HG02798 (cell line): ENCODE data around the gene HERC5.
A peak's percentile ranks its signal among the peaks of the same experiment; 100 is the strongest.
"Not testable (repeated sequence)": the region's sequence is repeated elsewhere in the genome, so short reads cannot be mapped to it uniquely, and the experiment has no call there.

Source experiments
- ATAC-seq: cut with Tn5 transposase; IDR thresholded peaks from one replicate; pipeline ENCODE4 v1.9.1; 2021; ENCODE audit warnings: mild to moderate bottlenecking; ENCODE audit not compliant: unreplicated experiment, poor library complexity

HERC5 gene

GRCh38 chr4:88456670-88457306 lies at the start of gene HERC5:
Gene HERC5, plus strand, starts transcription at chr4:88457119. Its CDS starts 151 bp downstream, at chr4:88457270.
- ATAC-seq = peak; percentile 95

DNA sequence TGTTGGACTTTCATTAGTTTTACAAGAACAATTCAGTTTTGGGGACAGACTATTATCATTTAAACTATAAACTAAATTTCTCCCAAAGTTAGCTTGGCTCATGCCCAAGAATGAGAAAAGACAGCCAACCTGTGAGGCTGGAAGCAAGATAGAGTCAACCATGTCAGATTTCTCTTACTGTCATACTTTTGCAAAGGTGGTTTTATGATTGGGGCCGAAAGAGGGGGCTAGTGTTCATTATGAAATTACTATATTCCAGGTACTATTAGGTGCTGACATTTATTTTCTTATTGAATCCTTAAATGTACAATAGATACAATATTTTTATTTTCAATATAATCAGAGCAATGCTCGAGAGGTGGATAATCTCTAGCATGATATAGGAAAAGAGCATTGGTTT lies 47.7 kb upstream of the HERC5 start:
- no peak for ATAC-seq

DNA sequence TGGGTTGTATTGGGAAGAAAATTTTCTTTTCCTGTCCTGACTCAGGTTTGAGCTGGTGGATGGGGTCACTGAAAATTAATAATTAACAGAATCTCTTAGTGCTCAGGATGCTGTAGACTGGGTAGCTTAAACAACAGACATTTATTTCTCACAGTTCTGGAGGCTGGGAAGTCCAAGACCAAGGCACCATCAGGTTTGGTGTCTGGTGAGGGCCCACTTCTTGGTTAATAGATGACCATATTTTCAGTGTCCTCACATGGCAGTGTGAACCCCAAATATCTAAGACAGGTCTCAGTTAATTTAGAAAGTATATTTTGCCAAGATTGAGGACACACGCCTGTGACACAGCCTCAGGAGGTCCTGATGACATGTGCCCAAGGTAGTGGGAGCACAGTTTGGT lies 47.1 kb upstream of the HERC5 start:
- no peak for ATAC-seq

DNA sequence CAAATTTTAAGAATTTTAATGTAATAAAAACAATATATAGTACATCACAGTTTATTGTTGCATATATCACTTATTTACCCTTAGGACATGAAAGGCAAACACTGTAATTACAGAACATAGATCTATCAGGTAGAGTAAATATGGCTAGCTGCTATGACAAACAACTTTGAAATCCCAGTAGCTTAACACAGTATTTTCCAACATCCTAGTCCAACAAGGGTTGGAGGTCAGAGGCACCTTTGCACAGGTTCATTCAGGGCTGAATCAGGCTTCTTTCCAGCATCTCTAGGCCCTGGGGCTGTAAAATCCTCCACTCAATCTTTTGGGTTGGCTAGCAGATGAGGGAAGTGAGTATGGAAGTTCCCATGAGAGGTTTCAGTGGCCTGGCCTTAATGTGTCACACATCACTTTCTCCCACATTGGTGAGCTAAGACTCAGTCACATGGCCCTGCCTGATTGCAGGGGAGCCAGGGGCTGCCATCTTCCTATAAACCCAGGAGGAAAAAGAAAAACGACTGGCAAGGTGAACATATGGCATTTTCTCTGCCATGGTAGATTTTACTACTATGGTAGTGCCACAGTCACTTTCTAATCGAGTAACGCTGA lies 45.3 kb upstream of the HERC5 start:
- ATAC-seq = no peak

DNA sequence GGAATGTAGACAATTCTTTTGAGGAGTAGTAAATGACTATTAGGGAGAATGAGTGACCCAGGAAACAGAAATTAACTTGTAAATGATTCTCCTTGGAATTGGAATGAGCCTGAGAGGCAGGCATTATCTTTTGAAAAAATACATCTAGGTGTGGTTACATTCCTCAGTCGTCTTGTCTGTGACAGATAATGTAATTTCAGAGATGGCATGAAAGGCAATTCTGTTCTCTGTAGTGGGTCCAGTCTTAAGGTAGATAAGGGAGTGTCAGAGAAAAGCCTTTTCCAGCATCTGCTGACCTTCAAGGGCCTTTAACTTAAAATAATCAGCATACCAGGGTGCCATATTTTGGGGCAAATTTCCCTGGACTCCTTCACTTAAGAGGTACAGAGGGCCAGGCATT lies 43.1 kb upstream of the HERC5 start:
- no peak for ATAC-seq

DNA sequence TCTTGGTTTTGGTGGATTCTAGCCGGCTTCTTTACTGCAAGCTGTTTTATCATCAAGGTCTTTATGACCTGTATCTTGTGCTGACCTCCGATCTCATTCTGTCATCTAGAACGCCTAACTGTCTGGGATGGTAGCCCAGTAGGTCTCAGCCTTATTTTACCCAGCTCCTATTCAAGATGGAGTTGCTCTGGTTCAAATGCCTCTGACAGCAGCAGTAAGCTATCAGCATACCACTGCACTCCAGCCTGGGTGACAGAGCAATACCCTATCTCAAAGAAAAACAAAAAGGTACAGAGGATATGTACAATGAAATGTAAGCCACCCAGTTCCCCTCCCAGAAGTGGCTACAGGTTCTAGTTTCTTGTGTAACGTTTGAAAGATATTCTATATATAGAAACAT lies 42.2 kb upstream of the HERC5 start:
- no peak for ATAC-seq

DNA sequence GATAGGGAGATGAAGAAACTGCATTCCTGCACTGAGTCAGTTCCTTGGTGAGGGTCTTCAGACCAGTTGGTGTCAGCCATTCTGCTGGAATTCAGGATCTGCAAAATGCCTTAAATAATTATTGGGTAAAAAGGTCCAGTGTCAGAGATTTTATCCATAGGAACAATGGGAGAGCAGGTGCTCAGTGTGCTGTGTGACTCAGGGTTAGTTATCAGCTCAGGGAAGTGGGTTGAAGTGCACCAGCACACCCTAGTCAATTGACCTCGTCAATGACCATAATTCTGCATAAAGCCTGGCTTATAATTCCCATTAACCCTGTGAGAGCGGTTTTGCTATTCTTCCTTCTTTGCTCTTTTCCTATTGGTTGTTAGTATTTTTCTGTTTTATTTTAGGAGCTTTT lies 40.9 kb upstream of the HERC5 start:
- ATAC-seq = no peak

GRCh38 chr4:88418411-88418810 lies 38.5 kb upstream of the HERC5 start:
- ATAC-seq = no peak

DNA sequence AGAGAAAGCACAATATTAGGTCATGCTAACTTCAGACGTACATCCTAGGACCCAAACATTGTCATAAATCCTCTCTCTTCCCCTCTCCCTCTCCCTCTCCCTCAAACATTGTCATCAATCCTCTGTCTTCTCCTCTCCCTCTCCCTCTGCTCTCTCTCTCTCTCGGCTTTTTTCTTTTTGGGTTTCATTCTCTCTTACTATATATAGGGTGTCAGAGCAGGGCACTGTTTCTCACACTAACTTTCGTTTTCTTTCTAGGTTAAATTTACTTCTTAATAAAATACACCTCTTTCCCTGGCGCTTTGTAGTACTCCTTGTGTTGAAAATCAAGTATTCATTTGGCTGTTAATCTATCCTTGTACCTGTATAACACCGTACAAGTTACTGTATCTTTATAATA lies 37.0 kb upstream of the HERC5 start:
- ATAC-seq = peak; percentile 72

DNA sequence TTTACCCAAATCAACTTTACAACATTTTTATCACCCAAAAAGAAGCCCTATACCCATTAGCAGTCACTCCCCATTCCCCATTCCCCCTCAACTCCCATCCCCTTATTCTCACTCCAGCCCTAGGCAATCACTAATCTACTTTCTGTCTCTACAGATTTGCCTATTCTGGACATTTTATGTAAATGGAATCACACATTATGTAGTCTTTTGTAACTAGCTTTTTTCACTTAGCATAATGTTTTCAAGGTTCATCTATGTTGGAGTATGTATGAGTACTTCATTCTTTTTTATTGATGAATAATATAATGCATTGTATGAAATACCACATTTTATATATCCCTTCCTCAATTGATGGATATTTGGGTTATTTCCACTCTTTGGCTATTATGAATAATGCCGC lies 36.1 kb upstream of the HERC5 start:
- ATAC-seq = no peak

- ATAC-seq = no peak
These were observed 34.5 kb upstream of the HERC5 start for GRCh38 chr4:88422403-88422802.

- ATAC-seq = no peak
These were observed 27.5 kb upstream of the HERC5 start for GRCh38 chr4:88429401-88429800.

GRCh38 chr4:88435987-88436693 lies 20.8 kb upstream of the HERC5 start:
- no peak for ATAC-seq

DNA sequence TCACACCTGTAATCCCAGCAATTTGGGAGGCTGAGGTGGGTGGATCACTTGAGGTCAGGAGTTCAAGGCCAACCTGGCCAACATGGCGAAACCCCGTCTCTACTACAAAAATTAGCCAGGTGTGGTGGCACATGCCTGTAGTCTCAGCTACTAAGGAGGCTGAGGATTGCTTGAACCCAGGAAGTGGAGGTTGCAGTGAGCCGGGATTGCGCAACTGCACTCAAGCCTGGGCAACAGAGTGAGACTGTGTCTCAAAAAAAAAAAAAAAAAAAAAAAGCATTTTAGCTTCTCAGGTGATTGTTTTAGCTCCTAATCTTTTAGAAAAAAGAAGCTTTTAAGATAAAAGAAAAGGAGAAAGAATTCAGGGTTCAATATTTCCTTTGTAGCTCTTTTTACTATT lies 19.0 kb upstream of the HERC5 start:
- ATAC-seq = not testable (repeated sequence)

GRCh38 chr4:88439161-88439760 lies 17.7 kb upstream of the HERC5 start:
- ATAC-seq = no peak

- no peak for ATAC-seq
These were observed 16.8 kb upstream of the HERC5 start for GRCh38 chr4:88440146-88440545.

DNA sequence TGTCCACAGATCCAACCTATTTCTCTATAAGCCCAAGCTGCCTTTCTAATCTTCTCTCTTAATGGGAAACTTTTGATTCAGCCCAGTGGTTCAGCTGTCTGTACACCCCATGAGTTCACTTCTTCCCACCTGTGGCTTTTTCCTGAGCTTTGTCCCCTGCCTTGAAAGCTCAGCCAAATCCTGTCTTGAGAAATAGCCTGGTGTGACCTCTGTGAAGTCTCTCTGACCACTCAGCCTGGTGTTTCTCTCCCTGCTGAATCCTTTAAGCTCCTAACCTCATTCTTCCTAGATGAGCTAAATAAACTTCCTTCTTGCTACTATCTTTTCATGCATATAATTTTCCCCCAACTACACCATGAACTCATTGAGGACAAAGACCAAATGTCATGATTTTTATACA lies 15.2 kb upstream of the HERC5 start:
- ATAC-seq = no peak

DNA sequence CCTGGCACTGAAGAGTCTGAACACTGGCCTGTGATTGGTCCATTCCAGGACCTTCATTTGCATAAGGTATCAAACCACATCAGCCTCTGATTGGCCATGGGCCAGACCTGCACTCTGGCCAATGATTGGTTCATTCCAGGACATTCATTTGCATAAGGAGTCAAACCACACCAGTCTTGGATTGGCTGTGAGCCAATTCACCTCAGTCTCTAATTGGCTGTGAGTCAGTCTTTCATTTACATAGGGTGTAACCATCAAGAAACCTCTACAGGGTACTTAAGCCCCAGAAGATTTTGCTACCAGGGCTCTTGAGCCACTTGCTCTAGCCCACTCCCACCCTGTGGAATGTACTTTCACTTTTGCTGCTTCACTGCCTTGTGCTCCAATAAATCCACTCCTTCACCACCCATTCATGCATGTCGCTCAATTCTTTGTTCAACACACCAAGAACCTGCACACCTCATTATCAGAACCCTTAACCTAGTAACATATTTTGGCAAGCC lies 14.2 kb upstream of the HERC5 start:
- ATAC-seq = no peak

DNA sequence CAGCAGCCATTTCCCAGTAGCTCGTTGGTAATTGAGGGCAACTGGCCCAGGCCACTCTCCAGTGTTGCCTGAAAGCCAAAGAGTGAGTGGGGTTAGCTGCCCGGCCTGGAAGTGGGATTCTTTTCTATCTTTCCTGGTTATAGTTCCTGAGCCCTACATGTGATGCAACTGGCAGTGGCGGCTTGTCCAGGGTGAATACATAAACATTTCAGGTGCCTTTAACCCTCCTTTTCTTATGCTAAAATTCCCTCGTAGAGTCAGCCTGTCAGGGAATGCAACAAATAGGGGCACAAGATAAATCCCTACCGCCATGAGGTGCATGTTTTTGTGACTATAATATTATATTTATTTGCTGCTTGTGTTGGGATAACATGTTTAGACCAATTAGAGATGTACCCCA lies 13.4 kb upstream of the HERC5 start:
- ATAC-seq = no peak

- ATAC-seq = no peak
These were observed 11.7 kb upstream of the HERC5 start for GRCh38 chr4:88445252-88445651.

- no peak for ATAC-seq
These were observed 10.8 kb upstream of the HERC5 start for GRCh38 chr4:88446124-88446523.
